Measurements from ENCODE around the gene GLCE.

The GLCE gene

DNA sequence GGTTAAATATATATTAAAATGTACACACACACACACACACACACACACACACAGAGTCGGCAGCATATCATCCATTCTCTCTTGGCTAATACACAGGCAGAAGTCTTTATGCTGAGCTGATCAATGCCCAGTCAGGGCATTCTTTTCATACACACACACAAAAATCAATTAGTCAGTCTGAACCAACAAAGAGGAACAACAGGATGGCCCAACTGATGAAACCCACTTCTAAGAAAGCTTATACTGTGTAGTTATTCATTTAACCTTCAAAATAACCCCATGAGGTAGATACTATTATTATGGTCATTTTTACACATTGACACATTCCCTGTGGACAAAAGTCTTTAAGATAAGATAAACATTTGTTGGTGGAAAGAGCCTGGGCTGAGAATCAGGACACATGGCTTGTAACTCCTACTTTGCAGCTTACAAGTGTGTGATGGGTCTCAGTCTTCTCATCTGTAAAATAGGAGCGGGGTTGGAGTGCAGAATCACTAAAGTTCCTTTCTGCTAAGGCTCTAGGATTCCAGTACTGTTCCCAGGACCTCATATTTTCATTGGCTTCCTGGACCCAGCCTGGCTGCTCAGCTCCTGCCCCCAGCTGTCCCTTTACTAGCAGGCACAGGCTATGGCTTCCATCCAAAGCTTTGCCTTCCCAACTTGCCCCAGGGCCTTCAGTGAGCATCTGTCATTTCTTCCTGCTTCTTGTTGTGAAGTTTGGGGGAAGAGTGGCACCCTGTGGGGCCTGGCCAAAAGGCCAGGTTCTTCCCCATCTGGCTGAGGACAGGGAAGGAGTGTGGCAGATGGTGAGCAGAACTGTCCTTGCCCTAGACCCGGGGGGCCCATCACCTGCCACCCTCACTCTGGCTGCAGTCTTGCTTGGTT, 27.2 kb upstream of the GLCE start:
- H3K27ac Mint-ChIP-seq = no peak overlapping the region
- TF ChIP-seq, protein P1, sequence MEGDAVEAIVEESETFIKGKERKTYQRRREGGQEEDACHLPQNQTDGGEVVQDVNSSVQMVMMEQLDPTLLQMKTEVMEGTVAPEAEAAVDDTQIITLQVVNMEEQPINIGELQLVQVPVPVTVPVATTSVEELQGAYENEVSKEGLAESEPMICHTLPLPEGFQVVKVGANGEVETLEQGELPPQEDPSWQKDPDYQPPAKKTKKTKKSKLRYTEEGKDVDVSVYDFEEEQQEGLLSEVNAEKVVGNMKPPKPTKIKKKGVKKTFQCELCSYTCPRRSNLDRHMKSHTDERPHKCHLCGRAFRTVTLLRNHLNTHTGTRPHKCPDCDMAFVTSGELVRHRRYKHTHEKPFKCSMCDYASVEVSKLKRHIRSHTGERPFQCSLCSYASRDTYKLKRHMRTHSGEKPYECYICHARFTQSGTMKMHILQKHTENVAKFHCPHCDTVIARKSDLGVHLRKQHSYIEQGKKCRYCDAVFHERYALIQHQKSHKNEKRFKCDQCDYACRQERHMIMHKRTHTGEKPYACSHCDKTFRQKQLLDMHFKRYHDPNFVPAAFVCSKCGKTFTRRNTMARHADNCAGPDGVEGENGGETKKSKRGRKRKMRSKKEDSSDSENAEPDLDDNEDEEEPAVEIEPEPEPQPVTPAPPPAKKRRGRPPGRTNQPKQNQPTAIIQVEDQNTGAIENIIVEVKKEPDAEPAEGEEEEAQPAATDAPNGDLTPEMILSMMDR (IDR thresholded peaks at IDR 0.05; ENCODE audit: unreplicated experiment in 3 of 3) = no peak
- H3K4me3 Mint-ChIP-seq = no peak overlapping the region
- H3K36me3 Mint-ChIP-seq (ENCODE audit: low read depth) = no peaks in the 10 kb centered on the region
- no peaks in the 10 kb centered on the region for H3K9me3 Mint-ChIP-seq
- H3K27me3 Mint-ChIP-seq (ENCODE audit: low read depth) = peaks cover 30% of the 10 kb centered on the region
- H3K4me1 Mint-ChIP-seq = no peaks in the 10 kb centered on the region

DNA sequence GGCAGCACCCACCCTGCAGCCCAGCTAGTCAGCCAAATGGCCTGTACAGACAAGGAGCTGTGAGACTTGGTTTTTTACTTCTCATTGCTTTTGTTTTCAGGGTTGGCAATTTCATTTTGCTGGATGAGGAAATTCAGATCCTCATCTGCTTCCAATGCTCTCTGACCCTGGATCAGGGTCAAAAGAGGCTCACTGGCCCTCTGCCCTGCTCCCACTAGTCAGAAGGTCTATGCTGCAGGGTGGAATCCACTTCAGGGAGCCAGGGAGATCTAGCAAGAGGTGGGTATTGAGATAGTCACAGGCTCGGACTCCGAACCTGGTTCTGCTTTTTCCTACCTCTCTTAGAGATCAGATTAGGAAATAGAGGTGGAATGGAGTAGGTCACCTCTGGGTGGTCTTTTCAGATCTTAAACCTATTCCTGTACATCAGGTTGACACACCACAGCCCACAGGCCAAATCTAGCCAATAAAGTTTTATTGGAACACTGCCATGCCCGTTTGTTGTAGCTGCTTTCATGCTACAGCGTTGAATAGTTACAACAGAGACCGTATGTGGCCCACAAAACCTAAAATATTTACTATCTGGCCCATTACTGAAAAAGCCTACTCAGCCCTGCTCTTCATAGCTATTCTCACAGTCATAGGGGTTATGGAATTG, 26.4 kb upstream of the GLCE start:
- no peak overlapping the region for H3K27ac Mint-ChIP-seq
- TF ChIP-seq, protein P1 (IDR thresholded peaks at IDR 0.05; ENCODE audit: unreplicated experiment in 3 of 3) = no peak
- H3K36me3 Mint-ChIP-seq (ENCODE audit: low read depth) = no peaks in the 10 kb centered on the region
- no peaks in the 10 kb centered on the region for H3K9me3 Mint-ChIP-seq
- H3K4me1 Mint-ChIP-seq = no peaks in the 10 kb centered on the region
- H3K27me3 Mint-ChIP-seq (ENCODE audit: low read depth) = peaks cover 34% of the 10 kb centered on the region
- H3K4me3 Mint-ChIP-seq = no peak overlapping the region

DNA sequence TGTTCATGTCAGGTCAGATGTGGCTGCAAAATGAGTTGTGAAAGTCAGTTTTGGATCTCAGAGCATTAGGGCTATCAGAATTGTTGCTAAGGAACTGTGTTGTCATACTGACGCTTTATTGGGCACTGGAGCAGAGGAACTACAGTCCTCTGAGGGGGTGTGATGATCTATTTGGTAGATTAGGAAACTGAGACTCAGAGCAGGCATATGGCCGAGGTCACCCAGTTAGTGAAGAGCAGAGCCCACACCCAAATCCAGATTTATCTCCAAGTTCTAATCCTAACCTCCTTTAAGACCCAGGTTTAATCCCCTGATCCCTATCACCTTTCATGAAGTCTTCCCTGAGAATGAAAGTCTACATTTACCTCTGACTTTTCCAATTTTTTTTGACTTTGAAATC, 25.6 kb upstream of the GLCE start:
- Mint-ChIP-seq H3K4me1 (no peaks in the 10 kb centered on the region), H3K4me3 (no peak overlapping the region), H3K36me3 (ENCODE audit: low read depth) (no peaks in the 10 kb centered on the region), H3K27me3 (ENCODE audit: low read depth) (peaks cover 42% of the 10 kb centered on the region), H3K27ac (no peak overlapping the region), H3K9me3 (no peaks in the 10 kb centered on the region)
- TF ChIP-seq, protein P1 (IDR thresholded peaks at IDR 0.05; ENCODE audit: unreplicated experiment in 3 of 3) = no peak

DNA sequence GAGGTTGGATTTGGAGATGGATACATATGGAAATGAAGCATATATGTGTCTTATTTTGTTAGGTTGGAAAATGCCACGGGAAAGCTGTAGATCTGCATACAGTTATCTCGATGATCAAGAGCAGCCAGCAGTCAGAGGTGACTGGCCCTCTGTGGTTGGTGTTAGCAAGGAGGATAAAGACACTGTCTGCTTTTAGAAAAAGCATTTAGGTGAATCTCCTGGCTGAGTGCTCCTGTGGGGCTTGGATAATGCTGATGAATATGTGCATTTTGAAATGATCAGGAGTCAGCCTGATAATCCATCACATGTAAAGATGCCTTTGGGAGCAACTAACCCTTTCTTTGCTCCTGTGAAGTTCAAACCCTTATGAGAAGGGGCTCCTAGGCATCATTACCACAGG, 24.9 kb upstream of the GLCE start:
- peaks cover 49% of the 10 kb centered on the region for H3K27me3 Mint-ChIP-seq (ENCODE audit: low read depth)
- no peaks in the 10 kb centered on the region for H3K9me3 Mint-ChIP-seq
- no peaks in the 10 kb centered on the region for H3K36me3 Mint-ChIP-seq (ENCODE audit: low read depth)
- TF ChIP-seq, protein P1 (IDR thresholded peaks at IDR 0.05; ENCODE audit: unreplicated experiment in 3 of 3) = no peak
- H3K4me1 Mint-ChIP-seq = no peaks in the 10 kb centered on the region
- no peak overlapping the region for H3K4me3 Mint-ChIP-seq
- no peak overlapping the region for H3K27ac Mint-ChIP-seq

DNA sequence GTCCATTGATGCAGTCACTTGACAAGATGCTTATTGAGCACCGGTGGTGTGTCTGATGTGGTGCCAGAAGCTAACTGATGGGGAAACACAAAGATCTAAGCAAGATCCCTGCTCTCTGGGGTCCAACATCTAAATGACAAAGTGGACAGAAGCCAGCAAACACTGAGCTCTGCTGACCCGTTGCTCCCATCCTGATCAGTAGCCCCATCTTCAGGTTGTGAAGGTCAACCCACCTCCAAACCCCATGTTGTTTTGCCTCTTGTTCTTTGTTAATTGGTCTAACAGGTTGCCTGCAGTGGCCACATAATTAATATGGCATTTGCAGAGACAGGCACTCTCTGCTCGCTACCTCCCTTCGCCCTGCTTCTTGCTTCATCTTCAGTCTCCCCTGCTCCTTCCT, 21.5 kb upstream of the GLCE start:
- TF ChIP-seq, protein P1 (IDR thresholded peaks at IDR 0.05; ENCODE audit: unreplicated experiment in 3 of 3) = no peak
- H3K9me3 Mint-ChIP-seq = no peaks in the 10 kb centered on the region
- peaks cover 7% of the 10 kb centered on the region for H3K4me1 Mint-ChIP-seq
- no peak overlapping the region for H3K27ac Mint-ChIP-seq
- peaks cover 61% of the 10 kb centered on the region for H3K27me3 Mint-ChIP-seq (ENCODE audit: low read depth)
- no peaks in the 10 kb centered on the region for H3K36me3 Mint-ChIP-seq (ENCODE audit: low read depth)
- no peak overlapping the region for H3K4me3 Mint-ChIP-seq
